Measurements from ENCODE around the gene ZNF335.

DNA sequence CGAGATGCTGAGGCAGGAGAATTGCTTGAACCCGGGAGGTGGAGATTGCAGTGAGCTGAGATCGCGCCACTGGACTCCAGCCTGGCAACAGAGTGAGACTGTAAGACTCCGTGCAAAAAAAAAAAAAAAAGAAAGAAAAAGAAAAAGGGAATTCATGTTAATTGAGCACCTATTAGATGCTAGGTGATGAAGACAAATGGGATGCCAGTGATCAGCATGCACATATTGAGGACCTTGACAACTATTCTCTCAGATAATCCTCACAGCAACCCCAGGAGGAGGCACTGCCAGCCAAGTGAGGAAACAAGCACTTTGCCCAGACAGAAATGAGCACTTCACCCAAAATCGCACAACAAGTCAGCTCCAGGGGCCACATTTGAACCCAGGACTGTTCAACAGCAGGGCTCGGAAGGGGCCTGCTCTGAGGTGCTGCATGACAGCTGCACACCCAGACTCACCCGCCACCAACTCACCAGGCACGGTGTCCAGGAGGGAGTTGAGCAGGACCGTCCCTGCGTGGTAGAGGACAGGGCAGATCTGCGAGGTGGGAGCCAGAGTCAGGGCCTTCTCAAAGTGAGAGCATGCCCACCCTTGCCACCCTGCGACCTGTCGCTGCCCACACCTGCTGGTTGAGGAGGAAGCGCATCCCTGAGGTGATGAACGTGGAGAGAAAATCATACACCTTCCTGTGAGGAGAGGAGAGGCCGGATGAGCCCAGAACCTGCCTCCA, 64.6 kb downstream of the ZNF335 start:
- no peak for TF ChIP-seq POLR2A (IDR thresholded peaks at IDR 0.05; ENCODE audit: low read depth)
- TF ChIP-seq, protein P1, sequence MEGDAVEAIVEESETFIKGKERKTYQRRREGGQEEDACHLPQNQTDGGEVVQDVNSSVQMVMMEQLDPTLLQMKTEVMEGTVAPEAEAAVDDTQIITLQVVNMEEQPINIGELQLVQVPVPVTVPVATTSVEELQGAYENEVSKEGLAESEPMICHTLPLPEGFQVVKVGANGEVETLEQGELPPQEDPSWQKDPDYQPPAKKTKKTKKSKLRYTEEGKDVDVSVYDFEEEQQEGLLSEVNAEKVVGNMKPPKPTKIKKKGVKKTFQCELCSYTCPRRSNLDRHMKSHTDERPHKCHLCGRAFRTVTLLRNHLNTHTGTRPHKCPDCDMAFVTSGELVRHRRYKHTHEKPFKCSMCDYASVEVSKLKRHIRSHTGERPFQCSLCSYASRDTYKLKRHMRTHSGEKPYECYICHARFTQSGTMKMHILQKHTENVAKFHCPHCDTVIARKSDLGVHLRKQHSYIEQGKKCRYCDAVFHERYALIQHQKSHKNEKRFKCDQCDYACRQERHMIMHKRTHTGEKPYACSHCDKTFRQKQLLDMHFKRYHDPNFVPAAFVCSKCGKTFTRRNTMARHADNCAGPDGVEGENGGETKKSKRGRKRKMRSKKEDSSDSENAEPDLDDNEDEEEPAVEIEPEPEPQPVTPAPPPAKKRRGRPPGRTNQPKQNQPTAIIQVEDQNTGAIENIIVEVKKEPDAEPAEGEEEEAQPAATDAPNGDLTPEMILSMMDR (IDR thresholded peaks at IDR 0.05): no peak
- no peak for TF ChIP-seq EP300 (IDR thresholded peaks at IDR 0.05)
- no peak for TF ChIP-seq POLR2AphosphoS5 (IDR thresholded peaks at IDR 0.05)
